Measurements from ENCODE around the gene EML5. TPM values are rescaled to one million over a fixed set of nuclear protein-coding genes. Genes with fewer than 3 reads are reported as not detected.

The EML5 gene
- total and polyA plus RNA-seq, 2 experiments from 2014 or later, result 0.18 to 1.6 TPM

GRCh38 chr14:88825078-88825458 lies 32.3 kb upstream of the EML5 start:
- no peaks in the 10 kb centered on the region for H3F3A ChIP-seq (replicated peaks; ENCODE audit: low read depth)
- H3K27me3 ChIP-seq (ENCODE audit: insufficient read depth), result no peaks in the 10 kb centered on the region
- Mint-ChIP-seq H3K4me1 (peaks cover 17% of the 10 kb centered on the region), H3K9me3 (no peaks in the 10 kb centered on the region), H3K4me3 (peak overlapping the region; percentile 93), H3K27me3 (ENCODE audit: insufficient read depth, low read depth, poor library complexity) (no peaks in the 10 kb centered on the region), H3K27ac (peak overlapping the region; percentile 80), H3K36me3 (ENCODE audit: low read depth) (no peaks in the 10 kb centered on the region)
- H2AFZ ChIP-seq, result peak overlapping the region; percentile 98
- H3K79me2 ChIP-seq (replicated peaks; ENCODE audit: insufficient read depth), result 0 out of 2 replicates have a peak, but pooled peaks cover 5% of the 10 kb centered on the region
- no peaks in the 10 kb centered on the region for H4K20me1 ChIP-seq (replicated peaks; ENCODE audit: insufficient read depth)
- no peak for ATAC-seq
- H3K4me3 ChIP-seq, result peak overlapping the region; percentile 71
- no peaks in the 10 kb centered on the region for H3K36me3 ChIP-seq (ENCODE audit: insufficient read depth)
- peaks cover 6% of the 10 kb centered on the region for H3K4me1 ChIP-seq (ENCODE audit: insufficient read depth)
- no peak for DNase-seq (ENCODE audit: low spot score)
- no peaks in the 10 kb centered on the region for H3K9me2 ChIP-seq (ENCODE audit: insufficient read depth)
- peak overlapping the region; percentile 85 for H3K4me2 ChIP-seq
- H3K27ac ChIP-seq (ENCODE audit: low read depth), result no peak overlapping the region
- TF ChIP-seq POLR2AphosphoS5 (IDR thresholded peaks at IDR 0.05; ENCODE audit: low read depth), result no peak
- TF ChIP-seq STAT1 (IDR thresholded peaks at IDR 0.05; ENCODE audit: unreplicated experiment), result no peak
- no peak for TF ChIP-seq NANOG (IDR thresholded peaks at IDR 0.05; ENCODE audit: borderline replicate concordance)
- TF ChIP-seq ZNF331 (CRISPR knock-in tag; IDR thresholded peaks at IDR 0.05; ENCODE audit: low read depth), result no peak
- no peak for TF ChIP-seq JUNB (IDR thresholded peaks at IDR 0.05; ENCODE audit: unreplicated experiment)
- TF ChIP-seq REST (IDR thresholded peaks at IDR 0.05; ENCODE audit: unreplicated experiment), result no peak
- TF ChIP-seq, protein P1, sequence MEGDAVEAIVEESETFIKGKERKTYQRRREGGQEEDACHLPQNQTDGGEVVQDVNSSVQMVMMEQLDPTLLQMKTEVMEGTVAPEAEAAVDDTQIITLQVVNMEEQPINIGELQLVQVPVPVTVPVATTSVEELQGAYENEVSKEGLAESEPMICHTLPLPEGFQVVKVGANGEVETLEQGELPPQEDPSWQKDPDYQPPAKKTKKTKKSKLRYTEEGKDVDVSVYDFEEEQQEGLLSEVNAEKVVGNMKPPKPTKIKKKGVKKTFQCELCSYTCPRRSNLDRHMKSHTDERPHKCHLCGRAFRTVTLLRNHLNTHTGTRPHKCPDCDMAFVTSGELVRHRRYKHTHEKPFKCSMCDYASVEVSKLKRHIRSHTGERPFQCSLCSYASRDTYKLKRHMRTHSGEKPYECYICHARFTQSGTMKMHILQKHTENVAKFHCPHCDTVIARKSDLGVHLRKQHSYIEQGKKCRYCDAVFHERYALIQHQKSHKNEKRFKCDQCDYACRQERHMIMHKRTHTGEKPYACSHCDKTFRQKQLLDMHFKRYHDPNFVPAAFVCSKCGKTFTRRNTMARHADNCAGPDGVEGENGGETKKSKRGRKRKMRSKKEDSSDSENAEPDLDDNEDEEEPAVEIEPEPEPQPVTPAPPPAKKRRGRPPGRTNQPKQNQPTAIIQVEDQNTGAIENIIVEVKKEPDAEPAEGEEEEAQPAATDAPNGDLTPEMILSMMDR (conservative IDR thresholded peaks at IDR 0.05; ENCODE audit: low read depth in 2 of 2), result no peak
- TF ChIP-seq, protein P2, sequence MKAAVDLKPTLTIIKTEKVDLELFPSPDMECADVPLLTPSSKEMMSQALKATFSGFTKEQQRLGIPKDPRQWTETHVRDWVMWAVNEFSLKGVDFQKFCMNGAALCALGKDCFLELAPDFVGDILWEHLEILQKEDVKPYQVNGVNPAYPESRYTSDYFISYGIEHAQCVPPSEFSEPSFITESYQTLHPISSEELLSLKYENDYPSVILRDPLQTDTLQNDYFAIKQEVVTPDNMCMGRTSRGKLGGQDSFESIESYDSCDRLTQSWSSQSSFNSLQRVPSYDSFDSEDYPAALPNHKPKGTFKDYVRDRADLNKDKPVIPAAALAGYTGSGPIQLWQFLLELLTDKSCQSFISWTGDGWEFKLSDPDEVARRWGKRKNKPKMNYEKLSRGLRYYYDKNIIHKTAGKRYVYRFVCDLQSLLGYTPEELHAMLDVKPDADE (IDR thresholded peaks at IDR 0.05), result no peak
- TF ChIP-seq EZH2phosphoT487 (IDR thresholded peaks at IDR 0.05; ENCODE audit: unreplicated experiment), result no peak

Measured in GM23338 (cell line).